Measurements from ENCODE around the gene RAB44.

Gene RAB44

GRCh38 chr6:36671687-36672375, 25.8 kb upstream of the RAB44 start:
- Histone ChIP-seq H3K4me3 (ENCODE audit: low read depth in 1 of 2, low read length in 2 of 2) (no peak overlapping the region), H3K36me3 (ENCODE audit: control insufficient read depth in 1 of 2, insufficient read depth in 2 of 2, low read length in 2 of 2) (peaks cover 0 to 3% of the 10 kb centered on the region in 2 donors), H3K27me3 (ENCODE audit: low read depth, low read length) (no peaks in the 10 kb centered on the region), H3K27ac (ENCODE audit: low read length) (no peak overlapping the region), H3K4me1 (ENCODE audit: control insufficient read depth in 1 of 2, insufficient read depth in 2 of 2, low read length in 2 of 2) (peaks cover 9 to 15% of the 10 kb centered on the region in 2 donors), H3K9me3 (ENCODE audit: control insufficient read depth in 1 of 2, low read length in 2 of 2) (no peaks in the 10 kb centered on the region)

GRCh38 chr6:36673882-36674281, 23.7 kb upstream of the RAB44 start:
- H3K4me3 ChIP-seq (ENCODE audit: low read depth in 1 of 2, low read length in 2 of 2): no peak overlapping the region
- H3K27me3 ChIP-seq (ENCODE audit: low read depth, low read length): no peaks in the 10 kb centered on the region
- H3K36me3 ChIP-seq (ENCODE audit: control insufficient read depth in 1 of 2, insufficient read depth in 2 of 2, low read length in 2 of 2): peaks cover 0 to 3% of the 10 kb centered on the region in 2 donors
- H3K4me1 ChIP-seq (ENCODE audit: control insufficient read depth in 1 of 2, insufficient read depth in 2 of 2, low read length in 2 of 2): peaks cover 8 to 23% of the 10 kb centered on the region in 2 donors
- H3K9me3 ChIP-seq (ENCODE audit: control insufficient read depth in 1 of 2, low read length in 2 of 2): no peaks in the 10 kb centered on the region
- H3K27ac ChIP-seq (ENCODE audit: low read length): no peak overlapping the region

GRCh38 chr6:36674942-36675341, 22.7 kb upstream of the RAB44 start:
- Histone ChIP-seq H3K9me3 (ENCODE audit: control insufficient read depth in 1 of 2, low read length in 2 of 2) (no peaks in the 10 kb centered on the region), H3K4me3 (ENCODE audit: low read depth in 1 of 2, low read length in 2 of 2) (no peak overlapping the region), H3K4me1 (ENCODE audit: control insufficient read depth in 1 of 2, insufficient read depth in 2 of 2, low read length in 2 of 2) (peaks cover 8 to 23% of the 10 kb centered on the region in 2 donors), H3K36me3 (ENCODE audit: control insufficient read depth in 1 of 2, insufficient read depth in 2 of 2, low read length in 2 of 2) (peaks cover 0 to 9% of the 10 kb centered on the region in 2 donors), H3K27ac (ENCODE audit: low read length) (no peak overlapping the region), H3K27me3 (ENCODE audit: low read depth, low read length) (no peaks in the 10 kb centered on the region)

- Histone ChIP-seq H3K9me3 (ENCODE audit: control insufficient read depth in 1 of 2, low read length in 2 of 2) (no peaks in the 10 kb centered on the region), H3K27ac (ENCODE audit: low read length) (peak overlapping the region; percentile 88), H3K27me3 (ENCODE audit: low read depth, low read length) (no peaks in the 10 kb centered on the region), H3K4me3 (ENCODE audit: low read depth in 1 of 2, low read length in 2 of 2) (peak overlapping the region in 1 of 2 donors; percentile 38), H3K4me1 (ENCODE audit: control insufficient read depth in 1 of 2, insufficient read depth in 2 of 2, low read length in 2 of 2) (peaks cover 12 to 23% of the 10 kb centered on the region in 2 donors), H3K36me3 (ENCODE audit: control insufficient read depth in 1 of 2, insufficient read depth in 2 of 2, low read length in 2 of 2) (peaks cover 0 to 9% of the 10 kb centered on the region in 2 donors)
Measured at GRCh38 chr6:36676141-36677058, 21.2 kb upstream of the RAB44 start.

- Histone ChIP-seq H3K36me3 (ENCODE audit: control insufficient read depth in 1 of 2, insufficient read depth in 2 of 2, low read length in 2 of 2) (peaks cover 1 to 9% of the 10 kb centered on the region in 2 donors), H3K4me3 (ENCODE audit: low read depth in 1 of 2, low read length in 2 of 2) (peak overlapping the region in 1 of 2 donors; percentile 41), H3K27me3 (ENCODE audit: low read depth, low read length) (no peaks in the 10 kb centered on the region), H3K4me1 (ENCODE audit: control insufficient read depth in 1 of 2, insufficient read depth in 2 of 2, low read length in 2 of 2) (peaks cover 17 to 28% of the 10 kb centered on the region in 2 donors), H3K27ac (ENCODE audit: low read length) (peak overlapping the region; percentile 88), H3K9me3 (ENCODE audit: control insufficient read depth in 1 of 2, low read length in 2 of 2) (no peaks in the 10 kb centered on the region)
Measured at GRCh38 chr6:36677059-36677749, 20.4 kb upstream of the RAB44 start.

- Histone ChIP-seq H3K27ac (ENCODE audit: low read length) (peak overlapping the region; percentile 88), H3K27me3 (ENCODE audit: low read depth, low read length) (no peaks in the 10 kb centered on the region)
Measured at GRCh38 chr6:36677753-36678487, 19.7 kb upstream of the RAB44 start.

GRCh38 chr6:36678488-36679042, 19.1 kb upstream of the RAB44 start, which contains the start of gene CDKN1A:
TSS of gene CDKN1A (plus strand) at chr6:36678714. CDS start at chr6:36684102, 5,388 bp downstream.
- Histone ChIP-seq H3K4me1 (ENCODE audit: control insufficient read depth in 1 of 2, insufficient read depth in 2 of 2, low read length in 2 of 2) (peaks cover 30 to 41% of the 10 kb centered on the region in 2 donors), H3K36me3 (ENCODE audit: control insufficient read depth in 1 of 2, insufficient read depth in 2 of 2, low read length in 2 of 2) (peaks cover 12 to 17% of the 10 kb centered on the region in 2 donors), H3K4me3 (ENCODE audit: low read depth in 1 of 2, low read length in 2 of 2) (peak within 1 kb of the TSS; percentile 85 to 90), H3K27me3 (ENCODE audit: low read depth, low read length) (no peaks in the 10 kb centered on the region), H3K9me3 (ENCODE audit: control insufficient read depth in 1 of 2, low read length in 2 of 2) (no peaks in the 10 kb centered on the region), H3K27ac (ENCODE audit: low read length) (peak within 1 kb of the TSS; percentile 97)

More at GRCh38 chr6:36677753-36678487, 19.7 kb upstream of the RAB44 start:
- H3K4me1 ChIP-seq (ENCODE audit: control insufficient read depth in 1 of 2, insufficient read depth in 2 of 2, low read length in 2 of 2): peaks cover 24 to 35% of the 10 kb centered on the region in 2 donors
- peak overlapping the region; percentile 41 to 85 for H3K4me3 ChIP-seq (ENCODE audit: low read depth in 1 of 2, low read length in 2 of 2)
- peaks cover 7 to 10% of the 10 kb centered on the region in 2 donors for H3K36me3 ChIP-seq (ENCODE audit: control insufficient read depth in 1 of 2, insufficient read depth in 2 of 2, low read length in 2 of 2)
- H3K9me3 ChIP-seq (ENCODE audit: control insufficient read depth in 1 of 2, low read length in 2 of 2): no peaks in the 10 kb centered on the region

GRCh38 chr6:36679043-36679833, 18.4 kb upstream of the RAB44 start:
- peaks cover 19 to 24% of the 10 kb centered on the region in 2 donors for H3K36me3 ChIP-seq (ENCODE audit: control insufficient read depth in 1 of 2, insufficient read depth in 2 of 2, low read length in 2 of 2)
- peak overlapping the region; percentile 97 for H3K27ac ChIP-seq (ENCODE audit: low read length)
- H3K4me3 ChIP-seq (ENCODE audit: low read depth in 1 of 2, low read length in 2 of 2): peak overlapping the region; percentile 85 to 90
- peaks cover 30 to 41% of the 10 kb centered on the region in 2 donors for H3K4me1 ChIP-seq (ENCODE audit: control insufficient read depth in 1 of 2, insufficient read depth in 2 of 2, low read length in 2 of 2)
- no peaks in the 10 kb centered on the region for H3K27me3 ChIP-seq (ENCODE audit: low read depth, low read length)
- H3K9me3 ChIP-seq (ENCODE audit: control insufficient read depth in 1 of 2, low read length in 2 of 2): no peaks in the 10 kb centered on the region

- Histone ChIP-seq H3K36me3 (ENCODE audit: control insufficient read depth in 1 of 2, insufficient read depth in 2 of 2, low read length in 2 of 2) (peaks cover 48 to 49% of the 10 kb centered on the region in 2 donors), H3K4me3 (ENCODE audit: low read depth in 1 of 2, low read length in 2 of 2) (peak overlapping the region; percentile 12 to 14), H3K9me3 (ENCODE audit: control insufficient read depth in 1 of 2, low read length in 2 of 2) (no peaks in the 10 kb centered on the region), H3K4me1 (ENCODE audit: control insufficient read depth in 1 of 2, insufficient read depth in 2 of 2, low read length in 2 of 2) (peaks cover 25 to 28% of the 10 kb centered on the region in 2 donors), H3K27ac (ENCODE audit: low read length) (peak overlapping the region; percentile 66), H3K27me3 (ENCODE audit: low read depth, low read length) (no peaks in the 10 kb centered on the region)
Measured at GRCh38 chr6:36682328-36683144, 15.1 kb upstream of the RAB44 start.
